ENCODE data around the gene MAVS. TPM values are rescaled to one million over a fixed set of nuclear protein-coding genes. Genes with fewer than 3 reads are reported as not detected.

MAVS gene
- total RNA-seq, 2 donors from 2014 or later: 27.5 to 29.7 TPM

DNA sequence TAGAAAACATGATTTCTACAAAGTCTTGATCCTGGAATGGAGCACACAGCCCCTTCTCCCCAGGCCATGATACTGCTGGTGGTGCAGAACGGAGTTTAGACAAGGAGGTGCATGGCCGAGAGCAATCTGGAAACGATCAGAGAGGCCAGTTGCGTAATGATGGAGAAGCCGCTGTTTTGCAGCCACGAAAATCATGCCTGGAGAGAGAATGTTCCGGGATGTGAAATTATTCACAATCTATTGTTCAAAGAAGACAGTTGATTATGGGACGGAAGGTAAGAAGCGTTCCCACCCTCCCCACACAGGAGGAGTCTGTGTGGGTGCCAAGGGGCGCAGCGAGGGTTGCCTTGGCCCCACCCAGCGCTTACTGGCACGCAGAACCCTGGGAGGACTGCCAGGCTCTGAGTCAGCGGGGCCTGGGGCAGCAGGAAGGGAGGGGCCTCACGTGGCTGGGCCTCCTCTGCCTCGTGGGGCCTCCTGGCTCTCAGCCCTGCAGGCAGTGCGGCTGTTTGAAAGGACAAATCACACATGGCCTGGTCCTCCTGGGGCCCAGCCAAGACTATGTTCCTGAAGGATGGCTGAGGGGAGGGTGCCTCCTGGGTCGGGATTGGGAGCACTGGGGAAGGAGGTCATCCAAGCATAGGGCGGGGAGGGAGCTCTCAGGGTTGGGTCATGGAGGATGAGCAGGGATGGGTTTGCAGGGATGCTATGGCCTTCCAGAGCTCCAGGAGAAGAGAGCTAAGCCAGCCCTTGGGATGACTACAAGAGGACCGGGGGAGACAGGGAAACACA, 35.0 kb upstream of the MAVS start:
- Histone ChIP-seq H3K9me3 (no peaks in the 10 kb centered on the region), H3K27ac (peak overlapping the region; percentile 85 to 95), H3K27me3 (no peaks in the 10 kb centered on the region), H3K4me3 (peak overlapping the region; percentile 37 to 41), H3K36me3 (no peaks in the 10 kb centered on the region), H3K4me1 (peaks cover 0 to 55% of the 10 kb centered on the region in 2 donors)
- TF ChIP-seq, protein P1, sequence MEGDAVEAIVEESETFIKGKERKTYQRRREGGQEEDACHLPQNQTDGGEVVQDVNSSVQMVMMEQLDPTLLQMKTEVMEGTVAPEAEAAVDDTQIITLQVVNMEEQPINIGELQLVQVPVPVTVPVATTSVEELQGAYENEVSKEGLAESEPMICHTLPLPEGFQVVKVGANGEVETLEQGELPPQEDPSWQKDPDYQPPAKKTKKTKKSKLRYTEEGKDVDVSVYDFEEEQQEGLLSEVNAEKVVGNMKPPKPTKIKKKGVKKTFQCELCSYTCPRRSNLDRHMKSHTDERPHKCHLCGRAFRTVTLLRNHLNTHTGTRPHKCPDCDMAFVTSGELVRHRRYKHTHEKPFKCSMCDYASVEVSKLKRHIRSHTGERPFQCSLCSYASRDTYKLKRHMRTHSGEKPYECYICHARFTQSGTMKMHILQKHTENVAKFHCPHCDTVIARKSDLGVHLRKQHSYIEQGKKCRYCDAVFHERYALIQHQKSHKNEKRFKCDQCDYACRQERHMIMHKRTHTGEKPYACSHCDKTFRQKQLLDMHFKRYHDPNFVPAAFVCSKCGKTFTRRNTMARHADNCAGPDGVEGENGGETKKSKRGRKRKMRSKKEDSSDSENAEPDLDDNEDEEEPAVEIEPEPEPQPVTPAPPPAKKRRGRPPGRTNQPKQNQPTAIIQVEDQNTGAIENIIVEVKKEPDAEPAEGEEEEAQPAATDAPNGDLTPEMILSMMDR (IDR thresholded peaks at IDR 0.05): no peak
- DNase-seq (ENCODE audit: low spot score): peak; percentile 99

DNA sequence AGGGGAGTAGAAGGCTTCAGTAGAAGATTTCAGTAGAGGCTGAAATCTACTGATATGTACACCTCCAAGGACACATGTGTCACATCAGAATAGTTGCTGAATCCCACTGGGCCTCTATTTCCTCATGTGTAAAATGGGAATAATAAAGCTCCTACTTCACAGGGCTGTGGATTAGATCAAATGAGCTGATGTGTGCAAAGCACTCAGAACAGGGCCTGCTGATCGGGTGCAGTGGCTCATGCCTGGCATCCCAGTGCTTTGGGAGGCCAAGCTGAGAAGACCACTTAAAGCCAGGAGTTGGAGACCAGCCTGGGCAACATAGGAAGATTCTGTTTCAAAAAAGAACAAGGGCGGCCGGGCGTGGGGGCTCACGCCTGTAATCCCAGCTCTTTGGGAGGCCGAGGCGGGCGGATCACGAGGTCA, 34.4 kb upstream of the MAVS start:
- H3K4me1 ChIP-seq: peaks cover 0 to 49% of the 10 kb centered on the region in 2 donors
- TF ChIP-seq, protein P1 (IDR thresholded peaks at IDR 0.05): no peak
- no peaks in the 10 kb centered on the region for H3K9me3 ChIP-seq
- DNase-seq (ENCODE audit: low spot score): no peak
- peak overlapping the region; percentile 85 to 95 for H3K27ac ChIP-seq
- no peaks in the 10 kb centered on the region for H3K36me3 ChIP-seq
- H3K4me3 ChIP-seq: no peak overlapping the region
- no peaks in the 10 kb centered on the region for H3K27me3 ChIP-seq

DNA sequence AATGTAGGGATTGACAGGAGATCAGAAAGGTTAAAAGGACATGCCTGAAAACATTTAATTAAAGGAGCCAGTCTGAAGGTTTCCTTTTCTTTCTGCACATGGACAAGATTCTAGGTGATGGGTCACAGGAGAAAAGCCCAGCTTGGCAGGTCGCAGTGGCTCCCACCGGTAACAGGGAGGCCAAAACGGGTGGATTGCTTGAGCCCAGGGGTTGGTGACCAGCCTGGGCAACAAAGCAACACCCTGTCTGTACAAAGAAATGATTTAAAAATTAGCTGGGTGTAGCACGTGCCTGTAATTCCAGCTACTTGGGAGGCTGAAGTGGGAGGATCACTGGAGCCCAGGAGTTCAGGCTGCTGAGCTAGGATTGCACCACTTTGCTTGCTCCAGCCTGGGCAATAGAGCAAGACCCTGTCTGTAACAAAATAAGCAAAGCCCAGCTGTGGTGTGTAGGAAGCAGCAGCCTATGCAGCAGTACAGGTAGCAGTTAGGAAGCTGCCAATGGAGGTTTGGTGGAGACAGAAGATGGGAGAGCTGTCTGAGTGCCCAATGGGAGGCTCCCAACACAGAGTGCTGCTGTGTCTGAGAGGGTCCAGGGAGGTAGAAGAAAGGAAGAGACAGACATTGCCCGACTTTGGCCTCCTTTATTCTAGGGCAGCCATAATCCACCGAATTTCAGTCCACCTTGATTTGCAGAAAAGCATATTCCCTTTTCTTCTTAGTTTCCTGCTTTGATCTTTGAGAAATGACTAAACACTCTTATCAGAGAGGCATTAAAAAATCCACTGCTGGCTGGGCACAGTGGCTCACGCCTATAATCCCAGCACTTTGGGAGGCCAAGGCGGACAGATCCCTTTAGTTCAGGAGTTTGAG, 33.4 kb upstream of the MAVS start:
- H3K36me3 ChIP-seq: no peaks in the 10 kb centered on the region
- TF ChIP-seq, protein P1 (IDR thresholded peaks at IDR 0.05): no peak
- H3K4me1 ChIP-seq: peaks cover 0 to 42% of the 10 kb centered on the region in 2 donors
- no peak overlapping the region for H3K4me3 ChIP-seq
- DNase-seq (ENCODE audit: low spot score): no peak
- H3K9me3 ChIP-seq: no peaks in the 10 kb centered on the region
- H3K27ac ChIP-seq: peak overlapping the region; percentile 85 to 95
- H3K27me3 ChIP-seq: no peaks in the 10 kb centered on the region

DNA sequence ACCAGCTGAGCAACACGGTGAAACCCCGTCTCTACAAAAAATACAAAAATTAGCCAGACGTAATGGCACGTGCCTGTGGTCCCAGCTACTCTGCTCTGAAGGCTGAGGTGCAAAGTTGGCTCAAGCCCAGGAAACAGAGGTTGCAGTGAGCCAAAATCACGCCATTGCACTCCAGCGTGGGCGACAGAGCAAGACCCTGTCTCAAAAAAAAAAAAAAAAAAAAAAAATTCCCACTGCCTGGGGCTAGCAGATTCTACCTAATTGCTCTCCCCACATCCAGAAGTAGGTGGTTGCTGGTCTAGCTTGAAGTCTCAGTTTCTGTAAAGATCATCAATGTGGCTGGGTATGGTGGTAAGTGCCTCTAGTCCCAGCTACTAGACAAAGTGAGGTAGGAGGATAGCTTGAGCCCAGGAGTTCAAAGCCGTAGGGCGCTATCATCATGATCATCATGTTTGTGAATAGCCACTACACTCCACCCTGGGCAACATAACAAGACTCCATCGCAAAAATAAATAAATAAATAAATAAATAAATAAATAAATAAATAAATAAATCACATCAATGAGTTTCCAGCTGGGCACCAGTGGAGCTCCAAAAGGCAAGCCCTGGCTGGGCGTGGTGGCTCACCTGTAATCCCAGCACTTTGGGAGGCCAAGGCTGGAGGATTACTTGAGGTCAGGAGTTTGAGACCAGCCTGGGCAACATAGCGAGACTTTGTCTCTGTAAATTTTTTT, 32.6 kb upstream of the MAVS start:
- H3K9me3 ChIP-seq: no peaks in the 10 kb centered on the region
- no peaks in the 10 kb centered on the region for H3K36me3 ChIP-seq
- no peak for DNase-seq (ENCODE audit: low spot score)
- H3K4me3 ChIP-seq: no peak overlapping the region
- no peak overlapping the region for H3K27ac ChIP-seq
- H3K27me3 ChIP-seq: no peaks in the 10 kb centered on the region
- TF ChIP-seq, protein P1 (IDR thresholded peaks at IDR 0.05): no peak
- peaks cover 0 to 44% of the 10 kb centered on the region in 2 donors for H3K4me1 ChIP-seq

DNA sequence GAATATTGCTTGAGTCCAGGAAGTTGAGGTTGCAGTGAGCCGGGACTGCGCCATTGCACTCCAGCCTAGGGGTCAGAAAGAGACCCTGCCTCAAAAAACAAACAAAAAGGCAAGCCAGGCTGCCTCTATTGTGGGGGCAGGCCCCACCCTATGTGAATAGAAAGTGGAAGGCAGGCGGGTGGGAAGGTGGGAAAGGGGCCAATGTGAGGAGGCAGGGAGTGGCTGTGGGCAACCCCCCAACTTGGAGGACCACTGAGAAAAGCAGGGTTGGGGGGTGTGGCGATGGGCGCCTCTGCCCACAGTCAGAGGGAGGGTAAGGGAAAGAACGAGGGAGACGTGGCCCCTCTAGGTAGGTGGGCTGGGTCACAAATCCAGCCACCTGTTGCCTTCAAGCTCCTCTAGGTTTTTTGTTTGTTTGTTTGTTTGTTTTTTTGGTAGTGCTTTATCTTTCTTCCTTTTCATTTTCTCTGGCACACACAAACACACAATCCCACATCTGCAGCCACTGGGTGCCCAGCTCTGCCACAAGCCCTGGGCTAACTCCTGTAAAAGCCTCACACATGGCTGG, 31.6 kb upstream of the MAVS start:
- H3K27me3 ChIP-seq: no peaks in the 10 kb centered on the region
- H3K36me3 ChIP-seq: no peaks in the 10 kb centered on the region
- DNase-seq (ENCODE audit: low spot score): no peak
- H3K27ac ChIP-seq: no peak overlapping the region
- no peak overlapping the region for H3K4me3 ChIP-seq
- H3K9me3 ChIP-seq: no peaks in the 10 kb centered on the region
- H3K4me1 ChIP-seq: peaks cover 0 to 47% of the 10 kb centered on the region in 2 donors
- TF ChIP-seq, protein P1 (IDR thresholded peaks at IDR 0.05): no peak

All from right atrium auricular region (tissue), 2 donors.